Measurements from ENCODE around the gene TCP11L2. TPM values are rescaled to one million over a fixed set of nuclear protein-coding genes. Genes with fewer than 3 reads are reported as not detected.
A peak's percentile ranks its signal among the peaks of the same experiment; 100 is the strongest.
"Not testable (repeated sequence)": the region's sequence is repeated elsewhere in the genome, so short reads cannot be mapped to it uniquely, and the experiment has no call there.

Gene TCP11L2
- total RNA-seq, 1 donor from 2014 or later: 26.1 TPM

DNA sequence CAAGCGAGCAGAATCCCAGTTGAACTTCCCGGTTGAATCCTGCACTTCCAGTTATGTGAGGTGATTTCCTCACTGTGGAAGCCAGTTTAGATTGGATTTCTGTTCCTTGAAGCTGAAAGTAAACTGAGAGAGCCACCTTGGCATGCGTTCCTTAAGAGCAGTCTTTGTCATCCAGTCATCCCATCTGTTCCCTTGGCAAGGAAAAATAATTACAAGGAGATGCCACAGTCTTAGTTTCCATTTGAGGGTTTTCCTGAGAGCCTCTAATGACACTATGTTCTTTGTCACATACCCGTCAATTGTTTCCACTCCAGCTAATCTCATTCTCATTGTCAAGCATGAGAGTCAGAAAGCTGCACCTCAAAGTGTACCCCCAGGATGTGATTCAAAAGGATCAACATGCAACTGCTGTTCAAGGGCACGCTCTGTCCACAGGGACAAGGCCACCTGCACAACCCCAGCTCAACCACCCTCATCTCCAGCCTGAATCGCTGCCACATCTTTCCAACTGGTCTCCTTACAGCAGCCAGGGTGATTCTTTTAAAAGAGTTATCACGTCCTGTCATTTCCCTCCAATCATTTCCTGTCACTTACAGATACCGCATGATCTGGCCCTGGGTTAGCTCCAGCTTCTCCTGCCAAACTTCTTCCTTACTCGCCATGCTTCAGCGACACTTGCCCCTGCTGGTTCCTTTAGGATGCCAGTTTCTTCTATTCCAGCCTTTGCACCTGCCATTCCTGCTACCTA, 18.0 kb upstream of the TCP11L2 start:
- DNase-seq (ENCODE audit: low read depth, low spot score): no peak

DNA sequence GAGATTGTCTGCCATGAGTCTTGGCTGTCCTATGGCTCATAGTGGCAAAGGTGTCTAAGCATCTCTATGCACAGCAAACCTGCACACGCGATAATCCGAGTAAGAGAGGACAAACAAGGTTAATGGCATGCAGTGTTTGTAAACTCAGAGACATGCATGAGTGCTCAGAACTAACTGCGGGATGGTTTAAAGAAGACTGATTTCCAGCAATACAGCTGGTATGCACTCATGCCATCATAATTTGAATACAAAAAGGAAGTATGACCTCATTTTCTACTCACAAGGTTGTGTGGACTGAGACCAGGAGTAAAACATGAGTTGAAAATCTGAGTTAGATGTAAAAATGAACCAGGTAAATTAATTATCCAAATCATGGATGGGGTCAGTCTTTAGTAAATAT, 16.6 kb upstream of the TCP11L2 start:
- DNase-seq (ENCODE audit: low read depth, low spot score): no peak

DNA sequence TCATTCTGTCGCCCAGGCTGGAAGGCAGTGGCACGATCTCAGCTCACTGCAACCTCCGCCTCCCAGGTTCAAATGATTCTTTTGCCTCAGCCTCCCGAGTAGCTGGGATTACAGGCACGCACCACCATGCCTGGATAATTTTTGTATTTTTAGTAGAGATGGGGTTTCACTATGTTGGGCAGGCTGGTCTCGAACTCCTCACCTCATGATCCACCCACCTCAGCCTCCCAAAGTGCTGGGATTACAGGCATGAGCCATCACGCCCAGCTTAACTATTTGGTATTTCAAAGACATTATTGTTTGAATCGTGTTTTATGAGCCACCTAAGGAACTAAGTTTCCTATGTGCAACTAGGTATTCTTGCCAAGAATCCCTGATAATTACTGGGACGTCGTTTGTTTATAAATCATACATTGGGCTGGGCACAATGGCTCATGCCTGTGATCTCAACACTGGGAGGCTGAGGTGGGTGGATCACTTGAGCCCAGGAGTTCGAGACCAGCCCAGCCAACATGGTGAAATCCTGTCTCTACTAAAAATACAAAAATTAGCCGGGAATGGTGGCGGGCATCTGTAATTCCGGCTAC, 15.9 kb upstream of the TCP11L2 start:
- not testable (repeated sequence) for DNase-seq (ENCODE audit: low read depth, low spot score)

DNA sequence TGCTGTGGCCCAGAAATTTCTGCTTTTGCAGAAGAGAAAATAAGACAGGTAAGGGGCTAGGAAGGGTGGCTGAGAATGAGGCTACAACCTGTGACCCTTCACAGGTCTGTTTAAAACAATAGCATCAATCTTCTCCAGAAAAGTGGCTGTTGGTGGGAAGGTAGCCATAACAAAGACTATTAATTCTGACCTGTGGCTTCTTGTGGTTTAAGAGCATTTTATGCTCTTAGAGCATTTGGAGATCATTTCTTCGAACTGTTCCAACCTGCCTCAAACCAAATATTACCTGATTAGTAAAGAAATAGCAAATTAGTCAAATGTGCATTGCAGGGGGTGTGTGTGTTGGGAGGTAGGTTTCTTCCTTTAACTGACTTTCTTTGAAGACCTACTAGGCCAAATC, 15.2 kb upstream of the TCP11L2 start:
- no peak for DNase-seq (ENCODE audit: low read depth, low spot score)

GRCh38 chr12:106288101-106288493, 14.4 kb upstream of the TCP11L2 start:
- no peak for DNase-seq (ENCODE audit: low read depth, low spot score)

DNA sequence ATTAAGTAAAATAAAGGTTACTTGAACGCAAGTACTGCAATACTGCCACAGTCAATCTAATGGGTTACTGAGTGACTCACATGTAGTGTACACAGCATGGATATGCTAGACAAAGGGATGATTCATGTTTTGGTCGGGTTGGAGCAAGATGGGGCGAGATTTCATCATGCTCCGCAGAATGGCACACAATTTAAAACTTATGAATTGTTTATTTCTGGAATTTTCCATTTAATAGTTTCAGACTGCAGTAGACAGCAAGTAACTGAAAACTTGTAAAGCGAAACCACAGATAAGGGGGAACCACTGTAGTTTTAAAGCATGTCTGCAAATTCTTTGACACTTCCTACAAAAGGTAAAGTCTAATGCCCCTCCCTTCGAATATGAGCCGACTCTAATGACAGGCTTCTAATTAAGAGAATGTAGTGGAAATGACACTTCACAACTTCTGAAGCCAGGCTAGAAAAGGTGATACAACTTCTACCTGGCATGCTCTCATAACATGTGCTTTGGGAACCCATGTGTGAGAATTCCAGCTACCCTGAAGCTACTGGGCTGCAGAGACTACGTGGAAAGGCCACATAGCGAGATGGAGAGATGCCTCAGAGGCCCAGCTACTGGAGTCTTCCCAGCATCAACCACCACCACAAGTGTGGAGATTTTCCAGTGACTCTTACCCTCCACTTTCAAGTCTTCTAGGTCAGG, 13.9 kb upstream of the TCP11L2 start:
- peak; percentile 45 for DNase-seq (ENCODE audit: low read depth, low spot score)

DNA sequence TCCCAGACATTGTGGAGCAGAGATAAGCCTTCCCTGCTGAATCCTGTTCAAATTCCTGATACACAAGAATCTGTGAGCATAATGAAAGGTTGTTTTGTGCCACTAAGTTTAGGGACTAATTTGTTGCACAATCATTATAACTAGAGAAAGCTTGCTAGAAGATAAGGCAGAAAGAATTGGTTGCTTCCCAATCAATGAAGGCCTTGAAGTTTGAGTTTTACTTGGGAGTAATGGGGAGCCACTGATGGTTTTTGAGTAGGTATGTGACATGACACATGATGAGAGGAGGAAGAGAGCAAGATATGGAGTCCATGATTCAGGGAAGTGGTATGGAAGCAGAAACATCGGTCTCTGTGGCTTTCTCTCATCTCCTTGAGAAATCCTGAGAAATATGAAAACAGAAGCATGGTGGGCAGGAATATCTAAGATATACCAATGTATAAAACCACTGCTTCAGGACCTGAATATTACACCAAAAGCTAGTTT, 13.3 kb upstream of the TCP11L2 start:
- DNase-seq (ENCODE audit: low read depth, low spot score): no peak

- DNase-seq (ENCODE audit: low read depth, low spot score): no peak
Measured at GRCh38 chr12:106290666-106291065, 11.9 kb upstream of the TCP11L2 start.

DNA sequence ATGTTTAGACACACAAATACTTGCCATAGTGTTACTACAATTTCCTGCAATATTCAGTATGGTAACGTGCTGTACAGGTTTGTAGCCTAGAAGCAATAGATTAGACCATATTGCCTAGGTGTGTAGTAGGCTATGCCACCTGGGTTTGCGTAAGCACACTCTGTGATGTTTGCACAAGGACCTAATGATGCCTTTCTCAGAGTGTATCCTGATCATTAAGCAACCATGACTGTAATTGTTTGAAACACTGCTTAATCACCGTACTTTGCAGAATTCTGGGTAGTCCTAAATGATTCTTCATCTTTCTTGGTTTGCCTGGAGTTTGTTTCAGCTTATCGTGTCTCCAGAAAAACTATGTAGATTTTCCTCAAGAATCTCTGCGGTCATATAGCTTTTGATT, 11.2 kb upstream of the TCP11L2 start:
- DNase-seq (ENCODE audit: low read depth, low spot score): no peak

DNA sequence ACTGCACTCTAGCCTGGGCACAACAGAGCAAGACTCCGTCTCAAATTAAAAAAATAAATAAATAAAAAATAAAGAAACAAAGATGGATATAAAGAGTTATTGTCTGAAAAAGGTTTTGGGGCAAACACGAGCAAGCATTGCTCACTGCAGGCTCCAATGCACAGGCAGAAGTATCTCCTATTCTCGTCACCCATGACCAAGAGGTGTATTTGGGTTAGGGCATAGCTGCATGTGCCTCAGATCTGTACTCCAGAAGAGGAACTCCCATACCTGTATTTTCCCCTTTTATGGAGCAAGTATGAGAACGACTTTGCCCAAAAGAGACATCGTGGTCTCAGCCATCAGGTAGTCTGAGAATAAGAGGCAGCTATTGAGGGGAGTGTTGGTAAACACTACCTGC, 10.2 kb upstream of the TCP11L2 start:
- DNase-seq (ENCODE audit: low read depth, low spot score): no peak

- no peak for DNase-seq (ENCODE audit: low read depth, low spot score)
Measured at GRCh38 chr12:106296179-106296877, 6.2 kb upstream of the TCP11L2 start.

DNA sequence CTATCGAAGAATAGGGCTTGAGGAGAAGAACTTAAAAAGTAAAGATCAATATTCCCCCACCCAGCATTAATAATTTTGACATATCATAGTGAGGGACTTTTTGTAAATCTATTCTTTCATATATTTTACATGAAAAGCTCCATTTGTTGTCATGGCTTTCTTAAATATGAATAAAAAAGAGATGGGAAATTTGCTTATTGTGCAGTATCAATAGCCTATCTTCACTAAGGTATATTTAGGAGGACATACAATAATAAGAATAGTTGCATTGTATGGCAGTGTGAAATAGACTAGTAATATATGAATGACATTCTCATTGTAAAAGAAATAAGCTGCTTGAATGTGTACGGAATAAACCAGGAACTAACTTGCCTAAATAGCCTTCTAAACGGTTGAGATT, 5.5 kb upstream of the TCP11L2 start:
- DNase-seq (ENCODE audit: low read depth, low spot score): no peak

- DNase-seq (ENCODE audit: low read depth, low spot score): no peak
Measured at GRCh38 chr12:106297681-106298080, 4.9 kb upstream of the TCP11L2 start.

GRCh38 chr12:106299202-106299774, 3.2 kb upstream of the TCP11L2 start:
- DNase-seq (ENCODE audit: low read depth, low spot score): no peak

DNA sequence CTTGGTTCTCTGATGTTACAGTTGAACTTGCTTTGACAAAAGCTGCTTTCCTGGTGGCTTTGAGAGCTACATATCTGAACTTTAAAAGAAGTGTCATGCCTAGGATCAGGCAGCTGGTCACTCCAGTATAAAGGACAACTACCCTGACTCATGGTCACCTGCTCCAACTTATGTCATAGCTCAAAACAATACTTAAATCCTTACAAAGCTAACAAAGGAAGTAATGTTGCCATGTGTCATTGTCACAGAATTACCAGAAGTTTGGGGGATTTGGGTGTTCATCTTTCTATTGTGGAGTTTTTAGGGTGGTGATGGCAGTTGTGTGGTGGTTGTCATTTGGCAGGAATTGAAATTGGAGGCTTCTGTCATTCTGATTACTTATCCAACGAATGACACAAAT, 1.8 kb upstream of the TCP11L2 start:
- no peak for DNase-seq (ENCODE audit: low read depth, low spot score)

GRCh38 chr12:106301241-106301610, 1.3 kb upstream of the TCP11L2 start:
- no peak for DNase-seq (ENCODE audit: low read depth, low spot score)

DNA sequence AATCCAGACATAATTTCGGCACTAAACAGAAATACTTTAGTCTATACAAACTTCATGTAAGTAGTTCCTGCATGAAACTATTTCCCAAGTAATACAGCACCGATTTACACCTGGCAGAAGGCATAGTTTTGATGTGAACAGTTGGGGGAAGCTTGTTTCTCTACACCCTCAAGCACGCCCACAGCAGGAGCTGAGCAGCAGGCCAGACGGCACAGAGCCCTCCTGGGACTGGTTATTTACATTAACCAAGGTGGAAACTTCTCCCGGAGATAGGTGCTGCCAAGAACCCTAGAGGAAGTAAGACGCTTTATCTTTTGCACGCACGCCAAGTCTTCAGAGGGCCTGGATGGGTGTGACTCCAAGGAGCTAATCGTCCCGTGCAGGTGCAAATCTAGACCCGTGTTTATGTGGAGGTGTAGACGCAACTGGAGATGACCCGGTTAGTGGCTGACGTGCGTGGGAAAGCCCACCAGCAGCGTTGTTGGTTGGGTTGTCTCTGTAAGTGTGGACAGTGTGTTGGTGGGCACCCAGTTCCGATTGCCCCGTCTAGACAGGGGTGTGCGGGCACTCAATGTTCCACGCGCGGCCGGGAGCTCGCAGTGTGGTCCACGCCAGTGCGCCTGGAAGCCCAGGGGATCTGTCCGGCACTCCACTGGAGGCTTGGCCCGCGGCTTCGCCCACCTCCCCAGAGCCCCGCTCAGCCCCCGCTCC, 767 bp upstream of the TCP11L2 start:
- no peak for DNase-seq (ENCODE audit: low read depth, low spot score)

GRCh38 chr12:106303202-106303820, 778 bp downstream of the TCP11L2 start:
- DNase-seq (ENCODE audit: low read depth, low spot score): peak; percentile 77

DNA sequence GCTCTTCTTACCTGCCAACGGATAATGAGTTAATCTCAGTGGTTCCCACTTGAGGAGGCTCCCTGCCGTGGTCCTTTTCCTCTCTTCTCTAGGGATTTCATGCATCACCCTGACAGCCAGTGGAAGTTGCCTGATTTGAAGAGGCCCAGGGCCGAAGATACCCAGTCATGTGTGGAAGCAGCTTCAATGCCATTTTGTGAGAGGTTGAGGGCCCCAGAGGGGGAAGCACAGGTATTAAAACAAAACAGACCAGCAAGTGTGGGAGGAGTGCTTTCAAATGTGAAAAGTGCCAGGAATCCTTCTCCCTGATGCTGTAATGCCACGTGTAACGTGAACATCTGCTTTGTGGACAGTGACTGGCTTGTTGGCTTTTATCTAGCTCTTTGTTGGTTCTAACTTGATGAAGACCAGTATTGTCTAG, 1.5 kb downstream of the TCP11L2 start:
- DNase-seq (ENCODE audit: low read depth, low spot score): no peak

DNA sequence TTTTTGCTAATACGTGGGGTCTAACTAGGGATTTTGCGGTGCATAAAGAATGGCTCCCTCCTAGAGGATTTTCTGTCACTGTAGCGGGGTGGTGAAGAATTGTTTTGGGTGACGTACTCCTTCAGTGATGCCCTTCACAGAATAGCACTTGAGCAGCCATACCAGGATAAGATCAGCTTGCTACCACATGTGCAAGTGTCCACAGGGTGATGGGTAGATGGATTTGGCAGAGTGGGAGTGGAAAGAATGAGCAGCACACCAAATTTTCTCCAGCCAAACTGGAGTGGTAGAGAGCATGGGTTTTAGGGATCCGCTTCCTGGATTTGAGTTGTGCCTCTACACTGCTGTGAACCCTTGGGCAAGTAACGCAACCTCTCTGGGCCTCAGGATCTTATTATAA, 2.3 kb downstream of the TCP11L2 start:
- DNase-seq (ENCODE audit: low read depth, low spot score): no peak

GRCh38 chr12:106305376-106305775, 2.8 kb downstream of the TCP11L2 start:
- no peak for DNase-seq (ENCODE audit: low read depth, low spot score)
